Thymus (tissue), 11 donors: ENCODE measurements around the gene MYO1H. TPM values are rescaled to one million over a fixed set of nuclear protein-coding genes. Genes with fewer than 3 reads are reported as not detected.

Source experiments
- DNase-seq, 9 donors: peaks; one replicate each; pipeline ENCODE4 v3.0.0-alpha.2; 2013; ENCODE audit warnings: low spot score in 9 of 9, low read depth in 6 of 9, missing footprints in 1 of 9
- H3K27ac ChIP-seq, 2 donors: one replicate each; pipeline ENCODE4 v1.5.1; 2013; ENCODE audit warnings: control low read depth in 1 of 2, low read depth in 1 of 2, low read length in 1 of 2, mild to moderate bottlenecking in 1 of 2, moderate library complexity in 1 of 2
- H3K27me3 ChIP-seq, 2 donors: one replicate each; pipeline ENCODE4 v1.5.1; 2013; ENCODE audit warnings: low read length in 1 of 2; ENCODE audit not compliant: control insufficient read depth in 2 of 2, insufficient read depth in 1 of 2
- H3K36me3 ChIP-seq, 2 donors: one replicate each; pipeline ENCODE4 v1.5.1; 2013; ENCODE audit warnings: low read length in 1 of 2, mild to moderate bottlenecking in 1 of 2, moderate library complexity in 1 of 2; ENCODE audit not compliant: control insufficient read depth in 2 of 2, insufficient read depth in 2 of 2
- H3K4me1 ChIP-seq, 2 donors: one replicate each; pipeline ENCODE4 v1.5.1; 2013; ENCODE audit warnings: low read length in 2 of 2; ENCODE audit not compliant: control insufficient read depth in 2 of 2, insufficient read depth in 2 of 2
- H3K4me3 ChIP-seq, 2 donors: one replicate each; pipeline ENCODE4 v1.5.1; 2013; ENCODE audit warnings: low read length in 2 of 2, control low read depth in 1 of 2, mild to moderate bottlenecking in 1 of 2
- H3K9me3 ChIP-seq, 2 donors: one replicate each; pipeline ENCODE4 v1.5.1; 2013; ENCODE audit warnings: low read length in 1 of 2, mild to moderate bottlenecking in 1 of 2; ENCODE audit not compliant: control insufficient read depth in 2 of 2, insufficient read depth in 1 of 2
- WGBS: extraction: QIAGEN DNeasy Blood & Tissue Kit; methylation state at CpG from one replicate; pipeline ENCODE4 v1.1.7; 2013; 5-methylcytosine and 5-hydroxymethylcytosine counted together
- polyA plus RNA-seq: library from polyadenylated mRNA; stranded (reverse); fragments of 200-250 nt; gene quantifications from one replicate; pipeline ENCODE4 v1.2.3, GENCODE V29; 2013
- total RNA-seq: library from RNA; stranded (reverse); fragments of 120-200 nt; gene quantifications from one replicate; pipeline ENCODE4 v1.2.4, GENCODE V29; 2013
- donor health status: healthy.

MYO1H gene
- total and polyA plus RNA-seq, 2 donors = under 0.01 to 0.14 TPM

DNA sequence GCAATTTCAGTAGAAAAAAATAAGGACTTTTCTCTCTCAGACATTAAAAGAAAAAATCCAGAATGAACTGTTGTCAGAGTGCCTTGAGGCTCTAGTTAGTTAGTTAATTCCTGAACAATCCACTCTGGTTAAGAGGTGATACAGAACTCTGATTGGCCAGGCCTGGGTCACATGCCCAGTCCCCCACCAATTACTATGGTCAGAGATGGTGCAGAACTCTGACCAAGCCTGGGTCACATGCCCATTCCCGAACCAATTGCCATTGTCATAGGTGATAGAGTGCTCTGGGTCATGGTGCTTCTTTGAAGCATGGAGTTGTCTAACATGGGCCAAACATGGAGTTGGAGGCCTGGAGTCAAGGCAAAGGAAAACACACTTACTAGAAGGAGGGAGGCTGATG lies 11.1 kb upstream of the MYO1H start:
- WGBS = 97% methylated on average over 1 of the region's 1 CpG
- no peaks in the 10 kb centered on the region for H3K4me1 ChIP-seq

DNA sequence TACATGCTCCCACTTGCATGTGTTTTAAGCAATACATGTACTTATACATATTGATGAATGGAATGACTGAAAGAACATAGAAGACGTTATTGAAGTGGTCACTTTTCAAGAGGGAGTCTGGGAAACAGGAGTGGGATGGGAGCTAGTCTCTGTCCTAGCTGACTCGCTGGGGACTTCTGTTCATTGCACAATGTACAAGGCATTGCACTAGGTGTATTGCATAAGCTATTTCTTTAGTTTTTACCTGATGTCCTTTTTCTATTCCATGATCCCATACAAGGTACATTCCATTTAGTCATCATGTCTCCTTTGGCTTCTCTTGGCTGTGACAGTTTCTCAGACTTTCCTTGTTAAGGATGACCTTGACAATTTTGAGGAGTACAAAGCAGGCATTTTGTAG lies 4.0 kb upstream of the MYO1H start:
- Histone ChIP-seq H3K9me3 (no peaks in the 10 kb centered on the region), H3K4me1 (no peaks in the 10 kb centered on the region), H3K36me3 (no peaks in the 10 kb centered on the region), H3K27me3 (no peaks in the 10 kb centered on the region), H3K4me3 (no peak overlapping the region), H3K27ac (no peak overlapping the region)
- 45% methylated on average over 2 of the region's 2 CpGs for WGBS
- DNase-seq = no peak

More for the DNA sequence above, 11.1 kb upstream of the MYO1H start:
- DNase-seq = no peak
- Histone ChIP-seq H3K4me3 (no peak overlapping the region), H3K27ac (no peak overlapping the region), H3K9me3 (no peaks in the 10 kb centered on the region), H3K36me3 (no peaks in the 10 kb centered on the region), H3K27me3 (no peaks in the 10 kb centered on the region)

DNA sequence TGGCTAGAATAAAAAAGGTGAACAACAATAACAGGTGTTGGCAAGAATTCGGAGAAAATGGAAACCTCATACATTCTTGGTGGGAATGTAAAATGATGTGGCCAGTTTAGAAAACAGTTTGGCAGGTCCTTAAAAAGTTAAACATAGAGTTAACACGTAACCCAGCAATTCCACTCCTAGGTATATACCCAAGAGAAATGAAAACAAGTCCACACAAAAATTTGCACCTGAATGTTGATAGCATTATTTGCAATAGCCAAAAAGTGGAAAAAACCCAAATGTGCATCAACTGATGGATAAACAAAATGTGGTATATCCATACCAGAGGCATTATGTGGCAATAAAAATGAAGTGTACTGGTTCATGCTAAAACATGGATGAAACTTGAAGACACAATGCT lies 2.3 kb upstream of the MYO1H start:
- no peaks in the 10 kb centered on the region for H3K36me3 ChIP-seq
- H3K27ac ChIP-seq = no peak overlapping the region
- H3K4me3 ChIP-seq = no peak overlapping the region
- H3K27me3 ChIP-seq = no peaks in the 10 kb centered on the region
- DNase-seq = no peak
- no peaks in the 10 kb centered on the region for H3K4me1 ChIP-seq
- H3K9me3 ChIP-seq = no peaks in the 10 kb centered on the region
- WGBS = 94% methylated on average over 2 of the region's 2 CpGs

DNA sequence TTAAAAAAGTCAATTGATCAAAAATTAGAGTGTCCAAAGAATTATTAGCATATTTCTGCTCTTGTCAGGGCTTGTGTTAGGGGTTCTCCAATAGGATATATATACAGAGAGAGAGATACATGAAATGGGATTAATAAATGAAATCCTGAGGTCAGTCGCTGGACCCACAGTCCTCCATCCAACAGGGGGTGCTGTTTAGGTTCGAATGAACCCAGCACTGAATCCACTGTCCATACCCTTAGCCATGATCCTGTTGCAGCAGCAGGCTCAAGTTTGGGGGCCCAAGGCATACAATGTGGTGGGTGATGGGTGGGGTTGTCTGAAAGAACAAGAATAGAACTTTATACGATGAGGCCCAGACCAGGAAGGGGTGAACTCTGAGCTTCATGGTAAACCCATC lies 780 bp upstream of the MYO1H start:
- H3K27me3 ChIP-seq = no peaks in the 10 kb centered on the region
- no peaks in the 10 kb centered on the region for H3K4me1 ChIP-seq
- no peak overlapping the region for H3K4me3 ChIP-seq
- H3K9me3 ChIP-seq = no peaks in the 10 kb centered on the region
- 95% methylated on average over 3 of the region's 3 CpGs for WGBS
- no peak for DNase-seq
- no peak overlapping the region for H3K27ac ChIP-seq
- no peaks in the 10 kb centered on the region for H3K36me3 ChIP-seq

DNA sequence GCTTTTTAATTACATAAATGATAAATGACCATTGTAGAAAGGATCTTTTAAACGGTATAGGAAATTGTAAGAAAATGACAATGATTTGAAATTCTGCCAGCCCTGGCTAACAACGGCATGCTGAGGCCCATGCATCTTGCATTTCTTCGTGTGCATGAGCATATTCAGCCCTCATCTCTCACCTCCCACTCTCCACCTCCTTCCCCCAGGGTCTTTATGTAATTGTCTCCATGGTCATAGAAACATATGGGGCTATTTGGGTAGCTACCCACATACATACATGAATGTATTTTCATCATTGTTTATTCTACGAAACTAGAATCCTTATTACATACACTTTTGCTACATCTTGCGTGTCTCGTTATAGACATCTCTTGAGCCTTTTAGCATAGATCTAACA lies 4.5 kb downstream of the MYO1H start:
- Histone ChIP-seq H3K36me3 (no peaks in the 10 kb centered on the region), H3K4me1 (no peaks in the 10 kb centered on the region), H3K27me3 (no peaks in the 10 kb centered on the region), H3K4me3 (no peak overlapping the region), H3K27ac (no peak overlapping the region), H3K9me3 (no peaks in the 10 kb centered on the region)
- 69% methylated on average over 6 of the region's 6 CpGs for WGBS
- no peak for DNase-seq

DNA sequence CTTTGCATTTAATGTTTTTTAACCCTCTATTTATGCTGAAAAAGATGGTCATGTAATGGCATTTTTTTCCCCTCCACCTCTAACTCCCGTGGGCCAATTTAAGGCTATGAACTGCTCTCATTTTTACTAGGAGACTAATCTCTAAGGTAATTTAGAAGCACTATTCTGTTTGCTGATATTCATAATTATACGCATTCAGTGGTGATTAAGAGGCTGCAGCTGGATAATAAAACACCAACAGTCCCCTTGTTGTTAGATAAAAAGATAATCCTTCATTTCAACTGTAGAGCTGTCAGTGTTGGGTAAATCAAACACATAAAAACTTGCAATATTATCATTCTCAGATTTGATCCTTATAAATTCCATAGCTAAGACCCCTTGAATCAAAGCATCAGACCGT lies 8.9 kb downstream of the MYO1H start:
- Histone ChIP-seq H3K4me3 (no peak overlapping the region), H3K27ac (no peak overlapping the region), H3K36me3 (no peaks in the 10 kb centered on the region), H3K9me3 (no peaks in the 10 kb centered on the region), H3K27me3 (peaks cover 0 to 3% of the 10 kb centered on the region in 2 donors), H3K4me1 (no peaks in the 10 kb centered on the region)
- WGBS = 90% methylated on average over 3 of the region's 3 CpGs
- DNase-seq = no peak

DNA sequence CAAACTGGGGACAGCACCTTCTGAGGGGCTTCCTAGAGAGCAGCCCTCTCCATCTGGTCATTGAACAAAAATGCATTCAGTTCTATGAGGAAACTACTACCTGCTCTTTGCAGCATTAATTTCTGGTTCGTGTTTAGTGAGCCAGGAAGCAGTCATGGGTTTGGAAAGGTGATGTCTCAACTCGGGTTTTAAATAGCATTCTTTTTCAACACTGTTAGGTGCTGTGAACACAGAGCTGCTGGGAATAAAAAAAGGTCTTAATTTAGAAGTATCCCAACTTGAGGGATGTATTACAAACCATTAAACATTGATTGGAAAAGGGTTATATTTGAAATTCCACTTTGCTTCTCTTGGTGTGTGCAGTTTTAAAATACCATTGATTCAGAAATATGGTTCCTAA lies 9.3 kb downstream of the MYO1H start:
- Histone ChIP-seq H3K27me3 (peaks cover 0 to 3% of the 10 kb centered on the region in 2 donors), H3K9me3 (no peaks in the 10 kb centered on the region), H3K4me3 (no peak overlapping the region), H3K36me3 (no peaks in the 10 kb centered on the region), H3K27ac (no peak overlapping the region), H3K4me1 (no peaks in the 10 kb centered on the region)
- DNase-seq = no peak
- 73% methylated on average over 2 of the region's 2 CpGs for WGBS

DNA sequence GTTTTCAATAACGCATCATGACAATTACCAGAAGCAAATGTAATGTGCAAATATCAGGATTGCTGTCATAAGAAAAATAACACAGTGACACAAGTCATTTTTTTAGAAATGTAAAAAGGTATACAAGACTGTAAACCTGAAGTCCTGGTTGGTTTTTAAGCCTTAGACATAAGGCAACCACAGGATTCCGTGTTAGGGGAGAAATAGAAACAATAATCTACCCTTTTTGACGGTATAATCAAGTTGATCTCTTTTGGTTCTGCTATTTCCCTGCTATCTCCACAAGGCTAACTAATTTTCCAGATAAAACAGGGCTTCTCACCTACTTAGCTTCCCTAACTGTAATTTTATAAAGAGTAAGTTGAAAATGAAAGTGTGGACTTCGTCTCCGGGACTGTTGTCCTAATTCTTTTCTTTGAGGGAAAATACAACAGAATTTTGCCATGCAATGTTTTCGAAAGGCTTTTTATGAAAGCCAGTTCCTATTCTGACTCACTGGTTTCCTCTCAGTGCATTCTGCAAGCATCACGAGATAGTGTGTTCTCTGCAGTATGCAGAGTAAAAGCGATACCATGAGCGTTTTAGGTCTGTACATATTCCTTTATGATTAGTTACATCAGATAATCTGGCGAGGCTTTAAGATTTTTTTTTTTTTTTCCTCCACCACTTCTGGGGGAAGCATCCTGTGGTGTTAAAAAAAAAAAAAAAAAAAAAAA lies 10.6 kb downstream of the MYO1H start:
- DNase-seq = no peak
- Histone ChIP-seq H3K9me3 (no peaks in the 10 kb centered on the region), H3K27me3 (peaks cover 0 to 3% of the 10 kb centered on the region in 2 donors), H3K4me3 (no peak overlapping the region), H3K27ac (no peak overlapping the region), H3K4me1 (no peaks in the 10 kb centered on the region), H3K36me3 (no peaks in the 10 kb centered on the region)
- 59% methylated on average over 10 of the region's 10 CpGs for WGBS

DNA sequence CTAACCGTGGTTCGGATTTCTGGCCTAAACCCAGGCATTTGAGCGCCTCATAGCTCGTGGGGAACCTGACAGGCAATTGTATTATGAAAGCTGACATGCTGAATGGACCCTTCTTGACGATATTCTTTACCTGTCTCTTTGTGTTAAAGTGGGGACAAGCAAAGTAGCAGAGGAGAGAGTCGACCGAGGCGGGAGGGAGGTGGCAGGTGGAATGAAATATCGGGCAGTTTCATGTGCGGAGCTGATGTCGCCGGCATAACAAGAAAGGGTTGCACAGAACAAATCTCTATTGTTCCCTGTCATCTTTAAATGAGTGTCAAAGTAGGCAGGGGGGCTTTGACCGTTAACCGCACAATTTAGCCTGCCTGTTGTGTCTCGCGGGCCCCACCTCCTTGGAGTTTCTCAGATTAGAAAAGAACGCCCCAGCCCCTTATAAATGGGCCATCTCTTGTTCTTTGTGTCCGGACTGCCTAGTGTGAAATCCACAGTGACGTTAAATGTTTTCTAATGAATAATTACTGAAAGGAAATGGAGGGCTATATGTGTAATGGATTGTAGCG lies 11.5 kb downstream of the MYO1H start:
- H3K27me3 ChIP-seq = peaks cover 0 to 3% of the 10 kb centered on the region in 2 donors
- 95% methylated on average over 20 of the region's 20 CpGs for WGBS
- no peak overlapping the region for H3K27ac ChIP-seq
- no peak overlapping the region for H3K4me3 ChIP-seq
- DNase-seq = no peak
- H3K9me3 ChIP-seq = no peaks in the 10 kb centered on the region
- no peaks in the 10 kb centered on the region for H3K36me3 ChIP-seq
- no peaks in the 10 kb centered on the region for H3K4me1 ChIP-seq
